Cardiac septum (tissue), 1 donor: ENCODE data around the gene USH2A. TPM values are rescaled to one million over a fixed set of nuclear protein-coding genes. Genes with fewer than 3 reads are reported as not detected.

Experiments used
- DNase-seq: peaks from one replicate; pipeline ENCODE4 v3.0.0-alpha.2; 2020; ENCODE audit warnings: low spot score
- intact Hi-C: fragments of 100-400 bp; cut with DNase I; formaldehyde crosslinking; loops from one replicate; pipeline ENCODE4 v1.14.0; 2022
- total RNA-seq: library from RNA; stranded (reverse); fragmentation: NEBNext Ultra II Directional; extraction: Animal tissue kit (Norgen Biotek cat#: 25700); gene quantifications from one replicate; pipeline ENCODE4 v1.2.1, GENCODE V29; 2021
- donor health status: DM: no; HTN: no; CAD: no.

USH2A gene
- total RNA-seq, 1 donor from 2014 or later = 3.6 TPM

GRCh38 chr1:215597961-215598360 lies 825.3 kb downstream of the USH2A start:
- DNase-seq = no peak
- intact Hi-C loops = no loop called here

- intact Hi-C loops = no loop called here
- no peak for DNase-seq
Observed at GRCh38 chr1:215595231-215595630, 828.0 kb downstream of the USH2A start.

GRCh38 chr1:215594640-215595039 lies 828.6 kb downstream of the USH2A start:
- DNase-seq = no peak
- intact Hi-C loops = no loop called here

GRCh38 chr1:215590779-215591491 lies 832.3 kb downstream of the USH2A start:
- intact Hi-C loops = no loop called here
- DNase-seq = no peak

- DNase-seq = no peak
- intact Hi-C loops = no loop called here
Observed at GRCh38 chr1:215589650-215590435, 833.4 kb downstream of the USH2A start.

GRCh38 chr1:215584389-215584788 lies 838.9 kb downstream of the USH2A start:
- DNase-seq = no peak
- intact Hi-C loops = no loop called here

- no peak for DNase-seq
- intact Hi-C loops = no loop called here
Observed at GRCh38 chr1:215583185-215583749, 840.0 kb downstream of the USH2A start.

GRCh38 chr1:215581896-215582295 lies 841.4 kb downstream of the USH2A start:
- DNase-seq = no peak

More at GRCh38 chr1:215581896-215582295, 841.4 kb downstream of the USH2A start:
- intact Hi-C loops = no loop called here
